HCT116 (cell line): ENCODE data around the gene SZRD1.

Experiments
- CEBPB ChIP-seq: IDR thresholded peaks from 2 replicates; pipeline ENCODE4 v1.6.1; 2012; ENCODE audit warnings: low read depth
- CTCF ChIP-seq, 3 experiments: fragments of 200-600 bp in 1 of 3; sonication (generic) in 1 of 3; IDR thresholded peaks in 2 of 3; conservative IDR thresholded peaks in 1 of 3; 2 replicates each; pipeline ENCODE4 v1.5.1; 2012 to 2017; ENCODE audit warnings: low read depth in 2 of 3, low read length in 2 of 3, antibody characterized with exemption in 1 of 3, borderline replicate concordance in 1 of 3, control low read depth in 1 of 3, mild to moderate bottlenecking in 1 of 3, mixed read lengths in 1 of 3, mixed run types in 1 of 3, moderate library complexity in 1 of 3; ENCODE audit not compliant: insufficient read depth in 1 of 3
- EGR1 ChIP-seq: IDR thresholded peaks from 2 replicates; pipeline ENCODE4 v1.6.1; 2012; ENCODE audit warnings: low read depth
- EZH2 ChIP-seq: fragments of 200-600 bp; sonication (generic); IDR thresholded peaks from 2 replicates; pipeline ENCODE4 v1.6.1; 2017; ENCODE audit warnings: antibody characterized with exemption, mixed run types
- JUND ChIP-seq: IDR thresholded peaks from 2 replicates; pipeline ENCODE4 v1.6.1; 2012
- POLR2A ChIP-seq: IDR thresholded peaks from 2 replicates; pipeline ENCODE4 v1.7.0; 2011; ENCODE audit warnings: borderline replicate concordance; ENCODE audit not compliant: insufficient read depth, insufficient read length; ENCODE audit errors: extremely low read depth
- POLR2AphosphoS5 ChIP-seq: IDR thresholded peaks from 2 replicates; pipeline ENCODE4 v1.6.1; 2011; ENCODE audit warnings: mild to moderate bottlenecking, low read depth, low read length, moderate library complexity
- RAD21 ChIP-seq: IDR thresholded peaks from 2 replicates; pipeline ENCODE4 v1.6.1; 2012; ENCODE audit warnings: low read depth, mild to moderate bottlenecking
- REST ChIP-seq: IDR thresholded peaks from 2 replicates; pipeline ENCODE4 v1.6.1; 2012; ENCODE audit warnings: low read depth
- SIN3A ChIP-seq: IDR thresholded peaks from 2 replicates; pipeline ENCODE4 v1.6.1; 2012; ENCODE audit warnings: low read depth
- SP1 ChIP-seq: IDR thresholded peaks from 2 replicates; pipeline ENCODE4 v1.6.1; 2012; ENCODE audit warnings: low read depth
- ZBTB33 ChIP-seq: IDR thresholded peaks from 2 replicates; pipeline ENCODE4 v1.6.1; 2011; ENCODE audit warnings: mild to moderate bottlenecking, low read length, moderate library complexity; ENCODE audit not compliant: insufficient replicate concordance; ENCODE audit errors: extremely low read depth
- ZNF274 ChIP-seq: fragments of 200-500 bp; sonication (Bioruptor generic); IDR thresholded peaks from 2 replicates; pipeline ENCODE4 v1.6.1; 2014; ENCODE audit warnings: mild to moderate bottlenecking, low read depth, low read length, inconsistent platforms
- TF ChIP-seq, protein P1 (sequence below): IDR thresholded peaks from 2 replicates; pipeline ENCODE4 v1.6.1; 2012

DNA sequence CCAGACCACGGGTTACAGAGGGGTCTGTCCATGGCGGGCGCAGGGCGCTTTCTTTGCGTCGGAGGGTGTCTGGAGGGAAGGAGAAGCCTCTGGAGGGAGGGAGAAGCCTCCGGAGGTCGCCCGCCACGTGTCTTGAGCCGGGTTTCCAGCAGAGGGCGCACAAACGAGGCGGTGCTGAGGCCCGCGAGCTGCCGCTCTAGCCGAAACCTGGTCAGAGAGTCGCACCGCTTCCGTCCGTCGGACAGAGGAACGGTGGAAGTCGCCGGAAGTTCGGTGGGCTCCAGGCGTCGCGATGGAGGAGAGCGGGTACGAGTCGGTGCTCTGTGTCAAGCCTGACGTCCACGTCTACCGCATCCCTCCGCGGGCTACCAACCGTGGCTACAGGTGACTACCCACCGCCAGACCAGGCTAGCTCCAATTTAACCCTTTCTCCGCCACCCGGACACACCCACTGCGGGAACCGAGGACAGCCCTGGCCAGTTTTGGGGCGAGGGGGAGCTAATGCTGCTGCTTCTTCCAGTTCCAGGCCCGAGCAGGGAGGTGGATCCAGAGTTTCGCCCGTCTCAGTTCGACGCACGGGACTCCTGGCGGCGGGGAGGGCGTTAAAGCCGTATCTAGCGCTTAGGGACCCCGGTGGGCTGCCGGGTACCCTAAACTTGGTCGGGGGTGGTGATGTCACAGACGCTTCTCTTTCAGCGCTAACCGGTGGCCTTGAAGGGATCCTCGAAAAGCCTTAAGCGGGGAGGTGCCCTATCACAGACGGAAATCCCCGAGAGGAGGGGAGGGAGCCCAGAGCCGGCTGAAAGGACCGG lies 73.6 kb downstream of the SZRD1 start, which contains the start of gene NECAP2:
- TF ChIP-seq CTCF (IDR thresholded peaks at IDR 0.05 in 2 of 3, conservative IDR thresholded peaks at IDR 0.05 in 1 of 3; ENCODE audit: borderline replicate concordance in 1 of 3, insufficient read depth in 1 of 3, low read depth in 2 of 3, low read length in 2 of 3) (peak; percentile 52 to 90 (median 73)), POLR2A (peak; percentile 87), ZNF274 (no peak), REST (no peak), POLR2AphosphoS5 (peak; percentile 98), EGR1 (no peak; the same call in 1 of the 2 replicates), EZH2 (no peak), SIN3A (peak; percentile 96), JUND (no peak), ZBTB33 (peak; percentile 65), RAD21 (peak; percentile 62), CEBPB (no peak; the same call in 1 of the 2 replicates), SP1 (0 out of 2 replicates have a peak, but pooled peaks have one; percentile 27)
- TF ChIP-seq, protein P1, sequence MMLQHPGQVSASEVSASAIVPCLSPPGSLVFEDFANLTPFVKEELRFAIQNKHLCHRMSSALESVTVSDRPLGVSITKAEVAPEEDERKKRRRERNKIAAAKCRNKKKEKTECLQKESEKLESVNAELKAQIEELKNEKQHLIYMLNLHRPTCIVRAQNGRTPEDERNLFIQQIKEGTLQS: no peak
